ENCODE measurements around the gene SLC25A11.

Gene SLC25A11

GRCh38 chr17:4973256-4974114 lies 33.6 kb upstream of the SLC25A11 start:
- TF ChIP-seq REST (IDR thresholded peaks at IDR 0.05; ENCODE audit: insufficient read depth in 1 of 2, low read depth in 2 of 2, low read length in 2 of 2), result no peak
- TF ChIP-seq TAF1 (IDR thresholded peaks at IDR 0.05; ENCODE audit: borderline replicate concordance, insufficient read depth, low read length), result no peak
- no peak; the same call in none of the 2 replicates for TF ChIP-seq POLR2AphosphoS5 (IDR thresholded peaks at IDR 0.05; ENCODE audit: low read depth, low read length)
- no peak for TF ChIP-seq SIN3A (IDR thresholded peaks at IDR 0.05; ENCODE audit: borderline replicate concordance, insufficient read depth, low read length)
- TF ChIP-seq FOXP2 (optimal IDR thresholded peaks at IDR 0.05; ENCODE audit: borderline replicate concordance, extremely low read depth, extremely low read length, insufficient read depth), result no peak

GRCh38 chr17:4972752-4973151 lies 32.9 kb upstream of the SLC25A11 start:
- no peak for TF ChIP-seq SIN3A (IDR thresholded peaks at IDR 0.05; ENCODE audit: borderline replicate concordance, insufficient read depth, low read length)
- TF ChIP-seq REST (IDR thresholded peaks at IDR 0.05; ENCODE audit: insufficient read depth in 1 of 2, low read depth in 2 of 2, low read length in 2 of 2), result no peak
- no peak; the same call in 1 of the 2 replicates for TF ChIP-seq POLR2AphosphoS5 (IDR thresholded peaks at IDR 0.05; ENCODE audit: low read depth, low read length)
- TF ChIP-seq FOXP2 (optimal IDR thresholded peaks at IDR 0.05; ENCODE audit: borderline replicate concordance, extremely low read depth, extremely low read length, insufficient read depth), result no peak
- no peak for TF ChIP-seq TAF1 (IDR thresholded peaks at IDR 0.05; ENCODE audit: borderline replicate concordance, insufficient read depth, low read length)

GRCh38 chr17:4972322-4972721 lies 32.5 kb upstream of the SLC25A11 start:
- no peak for TF ChIP-seq SIN3A (IDR thresholded peaks at IDR 0.05; ENCODE audit: borderline replicate concordance, insufficient read depth, low read length)
- no peak for TF ChIP-seq FOXP2 (optimal IDR thresholded peaks at IDR 0.05; ENCODE audit: borderline replicate concordance, extremely low read depth, extremely low read length, insufficient read depth)
- no peak for TF ChIP-seq REST (IDR thresholded peaks at IDR 0.05; ENCODE audit: insufficient read depth in 1 of 2, low read depth in 2 of 2, low read length in 2 of 2)
- no peak for TF ChIP-seq TAF1 (IDR thresholded peaks at IDR 0.05; ENCODE audit: borderline replicate concordance, insufficient read depth, low read length)
- TF ChIP-seq POLR2AphosphoS5 (IDR thresholded peaks at IDR 0.05; ENCODE audit: low read depth, low read length), result no peak

GRCh38 chr17:4971826-4972225 lies 32.0 kb upstream of the SLC25A11 start:
- TF ChIP-seq FOXP2 (optimal IDR thresholded peaks at IDR 0.05; ENCODE audit: borderline replicate concordance, extremely low read depth, extremely low read length, insufficient read depth), result no peak
- TF ChIP-seq TAF1 (IDR thresholded peaks at IDR 0.05; ENCODE audit: borderline replicate concordance, insufficient read depth, low read length), result no peak
- TF ChIP-seq POLR2AphosphoS5 (IDR thresholded peaks at IDR 0.05; ENCODE audit: low read depth, low read length), result no peak
- no peak for TF ChIP-seq SIN3A (IDR thresholded peaks at IDR 0.05; ENCODE audit: borderline replicate concordance, insufficient read depth, low read length)
- TF ChIP-seq REST (IDR thresholded peaks at IDR 0.05; ENCODE audit: insufficient read depth in 1 of 2, low read depth in 2 of 2, low read length in 2 of 2), result no peak
